GM12878 (cell line): ENCODE results near the gene C9orf50. TPM values are rescaled to one million over a fixed set of nuclear protein-coding genes. Genes with fewer than 3 reads are reported as not detected.

Experiments
- ATAC-seq: fragments of 200-7000 bp; cut with Tn5 transposase; 3 replicates; pipeline ENCODE4 v1.9.1; 2020; ENCODE audit warnings: mild to moderate bottlenecking, moderate library complexity
- BruUV-seq: library from RNA; stranded (reverse); fragments of 400-500 nt; replicated peaks from 2 replicates; lab custom pipeline; 2021; lab: Mats Ljungman, UMichigan
- CTCF ChIA-PET: fragments of 300-600 bp; sonication (Branson Sonifier 250); formaldehyde crosslinking; extraction: SDS; loops from one replicate; lab custom pipeline; 2021; ENCODE audit warnings: inconsistent platforms; lab: Yijun Ruan, JAX
- POLR2A ChIA-PET: fragments of 350-600 bp; formaldehyde crosslinking; extraction: SDS; loops from one replicate; lab custom pipeline; 2021; ENCODE audit warnings: inconsistent platforms; lab: Charles Lee
- RAD21 ChIA-PET: fragments of 300-600 bp; sonication (Branson Sonifier 250); formaldehyde crosslinking; loops from one replicate; lab custom pipeline; 2023; ENCODE audit warnings: antibody characterized with exemption; ENCODE audit not compliant: unreplicated experiment; lab: Charles Lee
- SMC1A ChIA-PET: fragments of 300-600 bp; sonication (Branson Sonifier 250); formaldehyde crosslinking; loops from one replicate; lab custom pipeline; 2023; ENCODE audit not compliant: unreplicated experiment, uncharacterized antibody; lab: Charles Lee
- DNase-seq: peaks from one replicate; pipeline ENCODE4 v3.0.0-alpha.2; 2011; ENCODE audit warnings: low read depth, low spot score
- FAIRE-seq: peaks from 3 replicates; lab custom pipeline; 2011; peaks lifted over from hg19 to GRCh38; lab: Jason Lieb, UNC
- H2AFZ ChIP-seq: 2 replicates; pipeline ENCODE4 v1.6.0; 2011; ENCODE audit warnings: low read depth, low read length, control low read depth; ENCODE audit not compliant: control insufficient read depth
- H3K27ac ChIP-seq: 2 replicates; pipeline ENCODE4 v1.5.1; 2011; ENCODE audit warnings: control low read depth; ENCODE audit not compliant: control insufficient read depth, insufficient read depth
- H3K27me3 ChIP-seq, 2 experiments: replicated peaks in 1 of 2; 2 replicates each; pipeline versions ENCODE4 v1.6.0 to v1.6.1; 2011; ENCODE audit warnings: low read length in 1 of 2; ENCODE audit not compliant: control insufficient read depth in 2 of 2, insufficient read depth in 2 of 2
- H3K36me3 ChIP-seq, 2 experiments: 2 replicates each; pipeline ENCODE4 v1.5.1; 2011; ENCODE audit warnings: low read length in 1 of 2; ENCODE audit not compliant: control insufficient read depth in 2 of 2, insufficient read depth in 2 of 2
- H3K4me1 ChIP-seq: 2 replicates; pipeline ENCODE4 v1.6.1; 2011; ENCODE audit warnings: mild to moderate bottlenecking, low read length, moderate library complexity, mixed read lengths; ENCODE audit not compliant: control insufficient read depth, insufficient read depth
- H3K4me2 ChIP-seq: 2 replicates; pipeline ENCODE4 v1.6.0; 2011; ENCODE audit warnings: control low read depth; ENCODE audit not compliant: control insufficient read depth, insufficient read depth
- H3K4me3 ChIP-seq: fragments of 200-600 bp; sonication (generic); 2 replicates; pipeline ENCODE4 v1.5.1; 2016
- H3K79me2 ChIP-seq: 2 replicates; pipeline ENCODE4 v1.6.0; 2011; ENCODE audit warnings: low read length; ENCODE audit not compliant: control insufficient read depth, insufficient read depth
- H3K9ac ChIP-seq: 2 replicates; pipeline ENCODE4 v1.8.0; 2011; ENCODE audit warnings: low read length, control low read depth, mixed read lengths; ENCODE audit not compliant: control insufficient read depth, insufficient read depth
- H3K9me3 ChIP-seq: replicated peaks from 3 replicates; pipeline ENCODE4 v1.5.1; 2011; ENCODE audit warnings: mild to moderate bottlenecking, low read length; ENCODE audit not compliant: control insufficient read depth, insufficient read depth
- H4K20me1 ChIP-seq: 2 replicates; pipeline ENCODE4 v1.6.0; 2011; ENCODE audit not compliant: control insufficient read depth, insufficient read depth
- HDAC6 ChIP-seq: fragments of 200-600 bp; sonication (generic); IDR thresholded peaks from one replicate; pipeline ENCODE4 v1.8.0; 2017; ENCODE audit warnings: antibody characterized with exemption; ENCODE audit not compliant: unreplicated experiment
- NFYA ChIP-seq: IDR thresholded peaks from 2 replicates; pipeline ENCODE4 v1.6.1; 2011; ENCODE audit warnings: low read depth, mild to moderate bottlenecking, low read length, improper control_type of control experiment, borderline replicate concordance
- SPI1 ChIP-seq: IDR thresholded peaks from 2 replicates; pipeline ENCODE4 v1.6.1; 2011; ENCODE audit warnings: low read depth, mild to moderate bottlenecking, low read length, moderate library complexity, borderline replicate concordance; ENCODE audit not compliant: insufficient read depth
- WGBS: methylation state at CpG from one replicate; pipeline ENCODE4 v1.1.6; 2016; ENCODE audit warnings: low lambda C conversion rate; ENCODE audit not compliant: insufficient replicate concordance, insufficient coverage; ENCODE audit errors: missing lambda C conversion rate; 5-methylcytosine and 5-hydroxymethylcytosine counted together
- in situ Hi-C: fragments of 300-500 bp; cut with MboI; formaldehyde crosslinking; loops from 9 replicates; pipeline ENCODE4 v1.14.3; 2018; ENCODE audit warnings: mixed read lengths
- intact Hi-C: fragments of 100-400 bp; cut with micrococcal nuclease; formaldehyde crosslinking; loops from one replicate; pipeline ENCODE4 v1.14.2; 2022; ENCODE audit not compliant: unreplicated experiment
- polyA plus RNA-seq, 11 experiments: library from polyadenylated mRNA; depleted of rRNA in 4 of 11; unstranded in 6 of 11; stranded (reverse) in 5 of 11; fragments of >200 nt; fragmentation: Nextera tagmentation in 4 of 11; fragmentation: Illumina TruSeq in 1 of 11; extraction: Ambion mirVana in 4 of 11; extraction: Trizol in 1 of 11; gene quantifications; 1 replicate in 1 of 11; 2 replicates in 10 of 11; pipeline versions ENCODE4 v1.2.1 to v1.2.3, GENCODE V29; 2011 to 2016; ENCODE audit warnings: inconsistent platforms in 2 of 11, missing spikeins in 2 of 11, low read depth in 1 of 11
- total RNA-seq, 4 experiments: library from RNA; depleted of rRNA in 3 of 4; stranded (reverse); fragments of >200 nt in 3 of 4; fragmentation: Illumina TruSeq in 1 of 4; extraction: Trizol in 1 of 4; gene quantifications; 2 replicates each; pipeline versions ENCODE4 v1.2.1 to v1.2.3, GENCODE V29; 2013 to 2021

C9orf50 gene
- total and polyA plus RNA-seq, 10 of the 15 experiments (the other 5 are each of a cell fraction or from before 2014, with no cell fraction given) = not detected

DNA sequence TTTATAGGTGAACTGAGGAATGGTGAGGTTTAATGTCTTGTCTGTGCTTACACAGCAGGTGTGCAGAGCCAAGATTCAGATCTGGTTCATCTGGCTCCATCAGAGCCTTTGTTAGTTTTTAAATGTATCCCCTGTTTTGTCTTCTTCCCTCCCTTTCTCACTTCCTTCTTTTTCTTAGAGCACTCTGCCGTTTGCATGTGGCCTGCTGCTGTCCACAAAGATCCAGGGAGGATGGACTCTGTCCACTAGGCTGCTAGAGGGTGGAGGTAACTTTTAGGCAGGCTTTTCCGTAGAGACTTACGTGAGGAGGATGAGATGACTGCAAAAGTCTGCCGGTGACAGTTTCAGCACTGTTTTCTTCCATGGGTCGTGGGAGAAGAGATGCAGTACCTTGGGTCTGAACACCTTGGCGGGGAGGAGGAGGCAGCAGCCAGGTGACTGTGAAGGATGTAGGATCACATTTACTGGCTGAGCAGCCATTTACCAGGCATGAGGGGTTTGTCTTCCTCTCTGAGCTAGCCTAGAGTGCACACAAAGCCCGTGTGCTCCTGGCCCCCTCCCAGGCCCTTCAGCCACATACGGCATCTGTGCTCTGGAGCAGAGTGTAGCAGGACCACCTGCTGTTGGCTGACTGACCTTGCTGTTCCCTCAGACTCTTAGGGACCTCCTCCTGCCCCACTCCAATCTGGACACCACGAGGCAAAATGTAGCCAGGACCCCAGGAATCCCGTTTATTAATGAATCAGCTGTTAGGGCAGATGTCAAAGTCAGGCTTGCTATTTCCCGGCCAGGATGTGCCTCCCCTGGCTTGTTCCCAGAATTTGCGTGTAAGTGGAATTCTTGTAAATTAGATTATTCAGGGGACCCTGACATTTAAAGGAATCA is 6.9 kb upstream of the C9orf50 start:
- Histone ChIP-seq H4K20me1 (no peaks in the 10 kb centered on the region), H3K9me3 (no peaks in the 10 kb centered on the region)
- TF ChIP-seq NFYA (no peak), SPI1 (peak; percentile 77; the same call in 1 of the 2 replicates), HDAC6 (no peak)
- TF ChIP-seq, all 136 proteins: peak for 1
- in situ Hi-C loops (no loop called here), intact Hi-C loops (no loop called here)
- FAIRE-seq (no peak), ATAC-seq (no peak), DNase-seq (no peak)
- Histone ChIP-seq H3K4me1 (peaks cover 18% of the 10 kb centered on the region), H3K36me3 (peaks cover 3% of the 10 kb centered on the region in 2 experiments; a peak in 3 of 4 replicates), H3K27ac (peak overlapping the region; percentile 90; the same call in 1 of the 2 replicates), H2AFZ (no peak overlapping the region), H3K27me3 (no peaks in the 10 kb centered on the region), H3K9ac (peak overlapping the region; percentile 95), H3K4me3 (peak overlapping the region; percentile 93), H3K4me2 (peak overlapping the region; percentile 74), H3K79me2 (peaks cover 55% of the 10 kb centered on the region)
- ChIA-PET POLR2A (interaction anchor here (0.6 to 1.5 kb wide), 2 partner anchors 11 to 20 kb away, joined by 3 read pairs; no protein-coding TSS in a partner anchor), RAD21 (interaction anchor here (0.8 to 6.4 kb wide), 4 partner anchors 16 to 502 kb away, joined by 3 to 130 read pairs (median 3); no protein-coding TSS in a partner anchor), SMC1A (interaction anchor here (1.4 to 6.8 kb wide), 4 partner anchors 169 to 496 kb away, joined by 3 to 83 read pairs (median 4); no protein-coding TSS in a partner anchor), CTCF (interaction anchor here (0.6 to 5.2 kb wide), 7 partner anchors 8 to 496 kb away, joined by 3 to 94 read pairs (median 3); no protein-coding TSS in a partner anchor)
- no TSS peak for BruUV-seq
- WGBS = 71% methylated on average over 12 of the region's 12 CpGs
